ENCODE measurements around the gene PHKA2. TPM values are rescaled to one million over a fixed set of nuclear protein-coding genes. Genes with fewer than 3 reads are reported as not detected.
A peak's percentile ranks its signal among the peaks of the same experiment; 100 is the strongest.

The PHKA2 gene
- total RNA-seq, 4 donors from 2014 or later = 17.4 to 30.0 (median 20.2) TPM

GRCh38 chrX:18885328-18886004, 98.4 kb downstream of the PHKA2 start:
- H3K4me3 ChIP-seq (replicated peaks in 1 of 3) = peak overlapping the region in 1 of 3 donors; percentile 17
- H3K27ac ChIP-seq = peak overlapping the region; percentile 56 to 74 (median 68)
- H3K36me3 ChIP-seq = no peaks in the 10 kb centered on the region
- H3K9me3 ChIP-seq = no peaks in the 10 kb centered on the region
- TF ChIP-seq CTCF (IDR thresholded peaks at IDR 0.05) = no peak
- no peak for TF ChIP-seq POLR2A (IDR thresholded peaks at IDR 0.05)
- peaks cover 0 to 24% of the 10 kb centered on the region in 2 donors for H3K4me1 ChIP-seq
- intact Hi-C loops (cut with DNase I) = no loop called here
- 43 to 47% methylated on average over 7 to 8 of the region's 8 CpGs for WGBS, 2 donors
- no peaks in the 10 kb centered on the region for H3K27me3 ChIP-seq
- DNase-seq = peak; percentile 12 to 26

- Histone ChIP-seq H3K36me3 (no peaks in the 10 kb centered on the region), H3K4me3 (replicated peaks in 1 of 3) (no peak overlapping the region)
- intact Hi-C loops (cut with DNase I) = no loop called here
Measured at GRCh38 chrX:18884916-18885315, 99.0 kb downstream of the PHKA2 start.

GRCh38 chrX:18883961-18884765, 99.8 kb downstream of the PHKA2 start:
- no peak for DNase-seq
- Histone ChIP-seq H3K27me3 (no peaks in the 10 kb centered on the region), H3K4me3 (replicated peaks in 1 of 3) (no peak overlapping the region), H3K36me3 (no peaks in the 10 kb centered on the region), H3K9me3 (no peaks in the 10 kb centered on the region), H3K4me1 (peaks cover 0 to 17% of the 10 kb centered on the region in 2 donors), H3K27ac (no peak overlapping the region)
- TF ChIP-seq POLR2A (IDR thresholded peaks at IDR 0.05) = no peak
- intact Hi-C loops (cut with DNase I) = no loop called here
- WGBS, 2 donors = 90 to 100% methylated on average over 1 to 14 of the region's 16 CpGs

More at GRCh38 chrX:18884916-18885315, 99.0 kb downstream of the PHKA2 start:
- peaks cover 0 to 23% of the 10 kb centered on the region in 2 donors for H3K4me1 ChIP-seq
- TF ChIP-seq POLR2A (IDR thresholded peaks at IDR 0.05) (no peak), CTCF (IDR thresholded peaks at IDR 0.05) (no peak)
- 67 to 72% methylated on average over 1 to 4 of the region's 4 CpGs for WGBS, 2 donors
- no peaks in the 10 kb centered on the region for H3K9me3 ChIP-seq
- DNase-seq = no peak
- no peaks in the 10 kb centered on the region for H3K27me3 ChIP-seq
- no peak overlapping the region for H3K27ac ChIP-seq

- H3K27ac ChIP-seq = no peak overlapping the region
- no peaks in the 10 kb centered on the region for H3K27me3 ChIP-seq
- TF ChIP-seq POLR2A (IDR thresholded peaks at IDR 0.05) = no peak
- no peak for TF ChIP-seq CTCF (IDR thresholded peaks at IDR 0.05)
- peak; percentile 65 to 71 for DNase-seq
- WGBS, 2 donors = 16 to 28% methylated on average over 6 to 9 of the region's 12 CpGs
- no peaks in the 10 kb centered on the region for H3K36me3 ChIP-seq
- intact Hi-C loops (cut with DNase I) = no loop called here
- H3K4me3 ChIP-seq (replicated peaks in 1 of 3) = no peak overlapping the region
- H3K4me1 ChIP-seq = peaks cover 0 to 17% of the 10 kb centered on the region in 2 donors
- H3K9me3 ChIP-seq = no peaks in the 10 kb centered on the region
Measured at GRCh38 chrX:18883234-18883960, 100.5 kb downstream of the PHKA2 start.

GRCh38 chrX:18879144-18879543, 104.8 kb downstream of the PHKA2 start:
- Histone ChIP-seq H3K36me3 (no peaks in the 10 kb centered on the region), H3K9me3 (no peaks in the 10 kb centered on the region), H3K27me3 (no peaks in the 10 kb centered on the region), H3K4me1 (no peaks in the 10 kb centered on the region), H3K4me3 (replicated peaks in 1 of 3) (no peak overlapping the region), H3K27ac (no peak overlapping the region)
- TF ChIP-seq CTCF (IDR thresholded peaks at IDR 0.05) (no peak), POLR2A (IDR thresholded peaks at IDR 0.05) (no peak)
- DNase-seq = no peak
- WGBS, 2 donors = 100% methylated on average over 1 to 4 of the region's 9 CpGs
- intact Hi-C loops (cut with DNase I) = no loop called here
